ENCODE data around the gene PAPOLG. TPM values are rescaled to one million over a fixed set of nuclear protein-coding genes. Genes with fewer than 3 reads are reported as not detected.

PAPOLG gene
- total RNA-seq, 2 donors from 2014 or later, result 23.2 to 34.1 TPM

DNA sequence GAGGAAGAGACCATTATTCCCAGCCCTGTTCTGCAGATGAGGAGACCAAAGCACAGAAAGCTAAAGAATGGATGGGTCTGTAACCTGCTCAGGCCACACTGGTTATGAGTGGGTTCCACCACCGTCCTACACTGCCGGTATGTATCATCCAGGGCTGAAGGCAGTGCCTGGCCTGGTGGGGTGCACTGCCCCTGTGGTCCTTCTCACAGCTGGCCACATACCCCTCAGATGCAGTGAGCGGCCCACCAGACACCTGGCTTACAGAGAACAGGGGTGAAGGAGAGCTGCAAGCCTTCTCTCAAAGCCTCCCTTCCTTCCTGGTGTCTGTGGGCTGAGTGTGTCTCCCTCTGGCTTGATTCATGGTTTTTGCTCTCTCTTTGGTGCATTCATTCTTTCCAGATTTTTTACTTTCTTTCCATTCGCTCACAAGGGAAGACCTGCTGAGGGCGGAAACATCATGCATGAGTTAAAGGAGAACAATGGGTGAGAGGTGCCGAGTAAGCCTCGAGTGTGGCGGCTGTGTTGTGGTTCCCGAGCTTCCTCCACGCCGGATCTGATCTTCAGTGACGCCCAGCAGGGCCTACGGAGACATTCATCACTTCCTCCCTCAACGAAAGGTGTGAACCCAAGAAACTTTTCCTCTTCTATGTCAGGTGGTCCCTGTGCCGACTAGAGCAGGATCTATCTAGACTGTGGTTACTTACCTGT, 63.2 kb downstream of the PAPOLG start:
- Histone ChIP-seq H3K27me3 (ENCODE audit: control insufficient read depth, insufficient read depth, low read length, poor library complexity, severe bottlenecking) (no peaks in the 10 kb centered on the region), H3K36me3 (ENCODE audit: control insufficient read depth, insufficient read depth, low read length) (no peaks in the 10 kb centered on the region), H3K9ac (ENCODE audit: extremely low read depth, low read length, poor library complexity, severe bottlenecking) (no peak overlapping the region), H3K9me3 (ENCODE audit: control insufficient read depth, low read length) (no peaks in the 10 kb centered on the region), H3K27ac (ENCODE audit: low read depth, low read length) (no peak overlapping the region), H3K4me3 (ENCODE audit: low read length) (no peak overlapping the region), H3K4me1 (ENCODE audit: control insufficient read depth, insufficient read depth, low read length) (no peaks in the 10 kb centered on the region)
- no peak for DNase-seq
- Mint-ChIP-seq H3K27ac (no peak overlapping the region), H3K36me3 (ENCODE audit: low read depth) (no peaks in the 10 kb centered on the region), H3K4me1 (no peaks in the 10 kb centered on the region), H3K27me3 (ENCODE audit: insufficient read depth) (peaks cover 3% of the 10 kb centered on the region), H3K9me3 (no peaks in the 10 kb centered on the region), H3K4me3 (no peak overlapping the region)
- TF ChIP-seq, protein P1, sequence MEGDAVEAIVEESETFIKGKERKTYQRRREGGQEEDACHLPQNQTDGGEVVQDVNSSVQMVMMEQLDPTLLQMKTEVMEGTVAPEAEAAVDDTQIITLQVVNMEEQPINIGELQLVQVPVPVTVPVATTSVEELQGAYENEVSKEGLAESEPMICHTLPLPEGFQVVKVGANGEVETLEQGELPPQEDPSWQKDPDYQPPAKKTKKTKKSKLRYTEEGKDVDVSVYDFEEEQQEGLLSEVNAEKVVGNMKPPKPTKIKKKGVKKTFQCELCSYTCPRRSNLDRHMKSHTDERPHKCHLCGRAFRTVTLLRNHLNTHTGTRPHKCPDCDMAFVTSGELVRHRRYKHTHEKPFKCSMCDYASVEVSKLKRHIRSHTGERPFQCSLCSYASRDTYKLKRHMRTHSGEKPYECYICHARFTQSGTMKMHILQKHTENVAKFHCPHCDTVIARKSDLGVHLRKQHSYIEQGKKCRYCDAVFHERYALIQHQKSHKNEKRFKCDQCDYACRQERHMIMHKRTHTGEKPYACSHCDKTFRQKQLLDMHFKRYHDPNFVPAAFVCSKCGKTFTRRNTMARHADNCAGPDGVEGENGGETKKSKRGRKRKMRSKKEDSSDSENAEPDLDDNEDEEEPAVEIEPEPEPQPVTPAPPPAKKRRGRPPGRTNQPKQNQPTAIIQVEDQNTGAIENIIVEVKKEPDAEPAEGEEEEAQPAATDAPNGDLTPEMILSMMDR (conservative IDR thresholded peaks at IDR 0.05), result no peak
- 87 to 90% methylated on average over 11 to 15 of the region's 15 CpGs for WGBS, 2 experiments (ENCODE audit: insufficient coverage in 1 of 2, insufficient read length in 1 of 2)

DNA sequence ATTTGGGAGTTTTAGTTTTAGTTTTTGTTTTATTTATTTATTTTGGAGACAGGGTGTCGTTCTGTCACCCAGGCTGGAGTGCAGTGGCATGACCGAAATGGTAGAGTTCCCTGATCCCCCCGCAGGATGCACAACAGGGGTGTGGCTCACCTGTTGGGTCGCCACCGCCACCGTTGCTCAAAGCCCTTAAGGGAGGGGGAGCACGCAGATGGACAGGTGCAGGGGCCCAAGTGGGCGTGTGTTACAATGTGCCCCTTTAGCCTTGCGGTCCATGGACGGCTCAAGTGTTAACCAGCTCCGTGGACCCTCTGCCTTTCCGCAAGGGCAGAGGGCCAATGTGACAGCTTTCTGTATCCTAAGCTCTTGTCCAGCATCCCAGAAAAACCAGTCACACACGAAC, 63.9 kb downstream of the PAPOLG start:
- no peaks in the 10 kb centered on the region for H3K4me1 Mint-ChIP-seq
- TF ChIP-seq, protein P1 (conservative IDR thresholded peaks at IDR 0.05), result no peak
- H3K4me3 Mint-ChIP-seq, result no peak overlapping the region
- Histone ChIP-seq H3K36me3 (ENCODE audit: control insufficient read depth, insufficient read depth, low read length) (no peaks in the 10 kb centered on the region), H3K27ac (ENCODE audit: low read depth, low read length) (no peak overlapping the region), H3K27me3 (ENCODE audit: control insufficient read depth, insufficient read depth, low read length, poor library complexity, severe bottlenecking) (no peaks in the 10 kb centered on the region), H3K4me1 (ENCODE audit: control insufficient read depth, insufficient read depth, low read length) (no peaks in the 10 kb centered on the region), H3K9me3 (ENCODE audit: control insufficient read depth, low read length) (no peaks in the 10 kb centered on the region), H3K4me3 (ENCODE audit: low read length) (no peak overlapping the region), H3K9ac (ENCODE audit: extremely low read depth, low read length, poor library complexity, severe bottlenecking) (no peak overlapping the region)
- no peaks in the 10 kb centered on the region for H3K36me3 Mint-ChIP-seq (ENCODE audit: low read depth)
- no peaks in the 10 kb centered on the region for H3K9me3 Mint-ChIP-seq
- WGBS, 2 experiments (ENCODE audit: insufficient coverage in 1 of 2, insufficient read length in 1 of 2), result 90 to 96% methylated on average over 12 to 13 of the region's 13 CpGs
- no peak overlapping the region for H3K27ac Mint-ChIP-seq
- DNase-seq, result no peak
- H3K27me3 Mint-ChIP-seq (ENCODE audit: insufficient read depth), result peaks cover 3% of the 10 kb centered on the region

DNA sequence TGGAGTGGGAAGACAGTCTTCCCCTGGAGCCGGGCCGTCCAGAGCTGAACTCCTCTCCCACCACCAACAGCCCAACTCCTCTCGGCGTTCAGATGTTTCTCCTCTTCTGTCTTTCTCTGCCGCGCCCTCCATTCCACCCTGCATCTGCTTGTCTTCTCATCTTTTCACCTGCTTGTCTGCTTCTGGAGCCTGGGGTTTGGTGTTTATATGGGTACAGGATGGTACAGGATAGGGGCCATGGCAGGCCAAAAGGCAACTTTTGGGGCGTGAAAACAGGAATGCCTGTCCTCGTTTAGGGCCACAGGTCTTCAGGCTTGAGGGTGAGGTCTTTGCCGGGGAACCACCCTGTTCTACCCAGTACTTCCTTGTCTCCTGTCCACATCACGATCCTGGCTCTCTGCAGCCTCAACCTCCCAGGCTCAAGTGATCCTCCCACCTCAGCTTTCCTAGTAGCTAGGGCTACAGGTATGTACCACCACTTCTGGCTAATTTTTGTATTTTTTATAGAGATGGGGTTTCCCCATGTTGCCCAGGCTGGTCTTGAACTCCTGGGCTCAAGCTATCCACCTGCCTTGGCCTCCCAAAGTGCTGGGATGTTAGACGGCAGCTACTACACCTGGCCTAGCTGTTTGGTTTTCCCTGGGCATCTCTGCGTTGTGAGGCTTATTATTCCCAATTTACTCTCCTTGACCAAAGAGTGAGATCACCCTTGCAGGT, 64.5 kb downstream of the PAPOLG start:
- Histone ChIP-seq H3K4me3 (ENCODE audit: low read length) (no peak overlapping the region), H3K27ac (ENCODE audit: low read depth, low read length) (no peak overlapping the region), H3K36me3 (ENCODE audit: control insufficient read depth, insufficient read depth, low read length) (no peaks in the 10 kb centered on the region), H3K9ac (ENCODE audit: extremely low read depth, low read length, poor library complexity, severe bottlenecking) (no peak overlapping the region), H3K4me1 (ENCODE audit: control insufficient read depth, insufficient read depth, low read length) (no peaks in the 10 kb centered on the region), H3K9me3 (ENCODE audit: control insufficient read depth, low read length) (no peaks in the 10 kb centered on the region), H3K27me3 (ENCODE audit: control insufficient read depth, insufficient read depth, low read length, poor library complexity, severe bottlenecking) (no peaks in the 10 kb centered on the region)
- Mint-ChIP-seq H3K4me1 (no peaks in the 10 kb centered on the region), H3K27me3 (ENCODE audit: insufficient read depth) (peaks cover 3% of the 10 kb centered on the region), H3K4me3 (no peak overlapping the region), H3K9me3 (no peaks in the 10 kb centered on the region), H3K36me3 (ENCODE audit: low read depth) (no peaks in the 10 kb centered on the region), H3K27ac (no peak overlapping the region)
- 82 to 94% methylated on average over 3 to 12 of the region's 12 CpGs for WGBS, 2 experiments (ENCODE audit: insufficient coverage in 1 of 2, insufficient read length in 1 of 2)
- TF ChIP-seq, protein P1 (conservative IDR thresholded peaks at IDR 0.05), result no peak
- DNase-seq, result no peak
